ENCODE data around the gene PARP11. TPM values are rescaled to one million over a fixed set of nuclear protein-coding genes. Genes with fewer than 3 reads are reported as not detected.

The PARP11 gene
- total RNA-seq, 2 experiments from 2014 or later: 13.4 TPM

DNA sequence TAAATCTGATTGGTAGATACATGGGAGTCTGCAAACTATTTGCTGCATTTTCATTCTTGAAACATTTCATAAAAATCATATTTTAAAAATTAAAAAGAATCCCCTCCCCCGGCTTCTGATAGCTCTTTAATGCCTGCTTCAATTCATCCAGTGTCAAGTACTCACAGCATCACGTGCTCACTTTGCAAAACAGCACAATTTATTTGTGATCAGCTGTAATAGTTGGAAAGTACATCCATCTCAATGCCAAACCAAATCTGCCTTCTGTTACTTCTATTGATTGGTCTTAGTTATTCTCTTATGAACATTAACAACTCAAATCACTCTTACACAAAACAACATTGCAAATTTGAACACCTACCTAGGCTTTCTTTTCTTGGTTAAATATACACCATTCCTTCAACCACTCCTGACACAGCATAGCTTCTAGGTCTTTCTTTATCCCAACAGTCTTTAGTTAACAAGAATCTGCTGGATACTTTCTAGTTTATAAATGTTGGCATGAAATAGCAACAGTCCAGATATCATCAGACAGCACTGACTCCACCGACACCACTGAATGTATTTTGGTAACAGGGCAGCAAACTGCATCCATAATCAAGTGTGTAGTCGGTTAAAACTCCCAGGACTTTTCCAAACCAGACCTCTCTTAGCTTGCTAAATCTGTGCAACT lies 58.0 kb downstream of the PARP11 start:
- no peaks in the 10 kb centered on the region for H3K4me1 ChIP-seq (ENCODE audit: insufficient read depth, low read length)
- CTCF ChIA-PET: interaction anchor here (1.1 kb wide), 1 partner anchor 11 kb away, joined by 4 read pairs; no protein-coding TSS in a partner anchor
- H3K27ac ChIP-seq (ENCODE audit: low read depth in 1 of 2, low read length in 2 of 2): no peak overlapping the region
- H3K27ac Mint-ChIP-seq: peak overlapping the region; percentile 31
- intact Hi-C loops (cut with DNase I, micrococcal nuclease): no loop called here
- peaks cover 37% of the 10 kb centered on the region for H3K36me3 ChIP-seq (ENCODE audit: insufficient read depth, low read length)
- H3K4me3 ChIP-seq (ENCODE audit: low read length): no peak overlapping the region
- no peaks in the 10 kb centered on the region for H3K27me3 Mint-ChIP-seq
- no peak for DNase-seq
- no peak for ATAC-seq (ENCODE audit: poor library complexity)
- peaks cover 50% of the 10 kb centered on the region for H3K36me3 Mint-ChIP-seq (ENCODE audit: low read depth)
- no peak overlapping the region for H3K4me3 Mint-ChIP-seq
- no peaks in the 10 kb centered on the region for H3K9me3 Mint-ChIP-seq
- H3K9me3 ChIP-seq (ENCODE audit: control insufficient read depth in 1 of 2, insufficient read depth in 1 of 2, low read length in 2 of 2): no peaks in the 10 kb centered on the region
- no peaks in the 10 kb centered on the region for H3K27me3 ChIP-seq (ENCODE audit: control insufficient read depth in 1 of 2, insufficient read depth in 2 of 2, low read length in 2 of 2)
- POLR2A ChIA-PET: no interaction called here
- TF ChIP-seq, protein P1, sequence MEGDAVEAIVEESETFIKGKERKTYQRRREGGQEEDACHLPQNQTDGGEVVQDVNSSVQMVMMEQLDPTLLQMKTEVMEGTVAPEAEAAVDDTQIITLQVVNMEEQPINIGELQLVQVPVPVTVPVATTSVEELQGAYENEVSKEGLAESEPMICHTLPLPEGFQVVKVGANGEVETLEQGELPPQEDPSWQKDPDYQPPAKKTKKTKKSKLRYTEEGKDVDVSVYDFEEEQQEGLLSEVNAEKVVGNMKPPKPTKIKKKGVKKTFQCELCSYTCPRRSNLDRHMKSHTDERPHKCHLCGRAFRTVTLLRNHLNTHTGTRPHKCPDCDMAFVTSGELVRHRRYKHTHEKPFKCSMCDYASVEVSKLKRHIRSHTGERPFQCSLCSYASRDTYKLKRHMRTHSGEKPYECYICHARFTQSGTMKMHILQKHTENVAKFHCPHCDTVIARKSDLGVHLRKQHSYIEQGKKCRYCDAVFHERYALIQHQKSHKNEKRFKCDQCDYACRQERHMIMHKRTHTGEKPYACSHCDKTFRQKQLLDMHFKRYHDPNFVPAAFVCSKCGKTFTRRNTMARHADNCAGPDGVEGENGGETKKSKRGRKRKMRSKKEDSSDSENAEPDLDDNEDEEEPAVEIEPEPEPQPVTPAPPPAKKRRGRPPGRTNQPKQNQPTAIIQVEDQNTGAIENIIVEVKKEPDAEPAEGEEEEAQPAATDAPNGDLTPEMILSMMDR (IDR thresholded peaks at IDR 0.05): no peak
- H3K4me1 Mint-ChIP-seq (ENCODE audit: low read depth): peaks cover 5% of the 10 kb centered on the region

DNA sequence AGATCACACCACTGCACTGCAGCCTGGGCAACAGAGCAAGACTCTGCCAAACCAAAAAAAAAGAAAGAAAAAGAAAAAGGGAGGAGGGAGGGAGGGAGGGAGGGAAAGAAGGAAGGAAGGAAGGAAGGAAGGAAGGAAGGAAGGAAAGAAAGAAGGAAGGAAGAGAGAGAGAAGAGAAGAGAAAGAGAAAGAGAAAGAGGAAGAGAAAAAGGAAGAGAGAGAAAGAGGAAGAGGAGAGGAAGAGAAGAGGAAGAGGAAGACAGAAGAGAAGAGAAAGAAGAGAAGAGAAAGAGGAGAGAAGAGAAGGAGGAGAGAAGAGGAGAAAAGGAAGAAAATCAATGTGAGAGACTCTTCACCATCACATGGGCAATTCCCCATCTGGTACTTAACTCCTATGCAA lies 62.7 kb downstream of the PARP11 start:
- H3K9me3 ChIP-seq (ENCODE audit: control insufficient read depth in 1 of 2, insufficient read depth in 1 of 2, low read length in 2 of 2): no peaks in the 10 kb centered on the region
- Mint-ChIP-seq H3K36me3 (ENCODE audit: low read depth) (peaks cover 61% of the 10 kb centered on the region), H3K27ac (peak overlapping the region; percentile 41), H3K4me3 (no peak overlapping the region), H3K27me3 (no peaks in the 10 kb centered on the region), H3K9me3 (no peaks in the 10 kb centered on the region), H3K4me1 (ENCODE audit: low read depth) (peaks cover 17% of the 10 kb centered on the region)
- H3K4me1 ChIP-seq (ENCODE audit: insufficient read depth, low read length): no peaks in the 10 kb centered on the region
- ChIA-PET CTCF (no interaction called here), POLR2A (no interaction called here)
- no peak for ATAC-seq (ENCODE audit: poor library complexity)
- H3K27me3 ChIP-seq (ENCODE audit: control insufficient read depth in 1 of 2, insufficient read depth in 2 of 2, low read length in 2 of 2): no peaks in the 10 kb centered on the region
- H3K4me3 ChIP-seq (ENCODE audit: low read length): no peak overlapping the region
- intact Hi-C loops (cut with DNase I, micrococcal nuclease): no loop called here
- no peak for DNase-seq
- TF ChIP-seq, protein P1 (IDR thresholded peaks at IDR 0.05): no peak
- H3K27ac ChIP-seq (ENCODE audit: low read depth in 1 of 2, low read length in 2 of 2): no peak overlapping the region
- H3K36me3 ChIP-seq (ENCODE audit: insufficient read depth, low read length): peaks cover 30% of the 10 kb centered on the region

DNA sequence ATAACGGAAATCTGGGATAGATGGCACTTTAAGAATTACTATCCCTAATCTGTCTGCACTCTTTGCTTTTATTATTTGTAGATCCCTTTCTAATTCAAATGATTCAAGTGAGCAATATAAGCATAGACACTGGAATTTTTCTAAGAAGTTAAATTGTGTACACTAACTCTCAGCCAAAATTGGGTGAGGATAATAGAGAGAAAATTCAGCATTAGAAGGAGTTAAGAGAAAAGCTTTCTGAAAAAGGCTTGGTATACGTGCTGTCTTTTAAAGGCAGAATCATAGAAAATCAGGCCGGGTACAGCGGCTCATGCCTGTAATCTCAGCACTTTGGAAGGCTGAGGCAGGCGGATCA lies 63.2 kb downstream of the PARP11 start:
- TF ChIP-seq, protein P1 (IDR thresholded peaks at IDR 0.05): no peak
- no peak for DNase-seq
- intact Hi-C loops (cut with DNase I, micrococcal nuclease): no loop called here
- Mint-ChIP-seq H3K36me3 (ENCODE audit: low read depth) (peaks cover 61% of the 10 kb centered on the region), H3K9me3 (no peaks in the 10 kb centered on the region), H3K27me3 (no peaks in the 10 kb centered on the region), H3K4me1 (ENCODE audit: low read depth) (peaks cover 17% of the 10 kb centered on the region), H3K27ac (peak overlapping the region; percentile 41), H3K4me3 (no peak overlapping the region)
- Histone ChIP-seq H3K27ac (ENCODE audit: low read depth in 1 of 2, low read length in 2 of 2) (no peak overlapping the region), H3K4me3 (ENCODE audit: low read length) (no peak overlapping the region), H3K4me1 (ENCODE audit: insufficient read depth, low read length) (no peaks in the 10 kb centered on the region), H3K9me3 (ENCODE audit: control insufficient read depth in 1 of 2, insufficient read depth in 1 of 2, low read length in 2 of 2) (no peaks in the 10 kb centered on the region), H3K36me3 (ENCODE audit: insufficient read depth, low read length) (peaks cover 30% of the 10 kb centered on the region), H3K27me3 (ENCODE audit: control insufficient read depth in 1 of 2, insufficient read depth in 2 of 2, low read length in 2 of 2) (no peaks in the 10 kb centered on the region)
- ATAC-seq (ENCODE audit: poor library complexity): no peak
- ChIA-PET POLR2A (no interaction called here), CTCF (no interaction called here)
